COLO668 (cell line): ENCODE data around the gene FBP2.
A peak's percentile ranks its signal among the peaks of the same experiment; 100 is the strongest.

Experiments used
- DNase-seq: peaks from one replicate; lab custom pipeline; 2025; ENCODE audit not compliant: unreplicated experiment; lab: John Stamatoyannopoulos, UW

Gene FBP2

GRCh38 chr9:94593459-94594345, at the start of gene FBP2:
TSS of gene FBP2 (minus strand) at chr9:94593824. CDS start at chr9:94593726, 98 bp downstream.
- no peak for DNase-seq

GRCh38 chr9:94643176-94643575, 49.6 kb upstream of the FBP2 start:
- no peak for DNase-seq

GRCh38 chr9:94642501-94642900, 48.9 kb upstream of the FBP2 start:
- DNase-seq: no peak

- DNase-seq: no peak
Measured at GRCh38 chr9:94639999-94640376, 46.4 kb upstream of the FBP2 start.

GRCh38 chr9:94639061-94639998, 45.7 kb upstream of the FBP2 start, which contains the start of gene FBP1:
TSS of gene FBP1 (minus strand) at chr9:94639518. CDS start at chr9:94639310, 208 bp downstream.
- DNase-seq: peak; percentile 78

GRCh38 chr9:94638335-94639060, 44.9 kb upstream of the FBP2 start:
- DNase-seq: no peak

GRCh38 chr9:94632737-94633136, 39.1 kb upstream of the FBP2 start:
- DNase-seq: no peak

GRCh38 chr9:94631599-94631998, 38.0 kb upstream of the FBP2 start:
- no peak for DNase-seq

- no peak for DNase-seq
Measured at GRCh38 chr9:94630833-94631232, 37.2 kb upstream of the FBP2 start.

- no peak for DNase-seq
Measured at GRCh38 chr9:94630281-94630680, 36.7 kb upstream of the FBP2 start.

GRCh38 chr9:94627287-94627686, 33.7 kb upstream of the FBP2 start:
- DNase-seq: peak; percentile 10

- no peak for DNase-seq
Measured at GRCh38 chr9:94625835-94626234, 32.2 kb upstream of the FBP2 start.

- no peak for DNase-seq
Measured at GRCh38 chr9:94624629-94625028, 31.0 kb upstream of the FBP2 start.

- DNase-seq: peak; percentile 44
Measured at GRCh38 chr9:94623253-94623652, 29.6 kb upstream of the FBP2 start.

GRCh38 chr9:94622087-94622800, 28.6 kb upstream of the FBP2 start:
- no peak for DNase-seq

- DNase-seq: no peak
Measured at GRCh38 chr9:94619026-94619425, 25.4 kb upstream of the FBP2 start.

- DNase-seq: no peak
Measured at GRCh38 chr9:94613003-94613402, 19.4 kb upstream of the FBP2 start.

GRCh38 chr9:94612071-94612470, 18.4 kb upstream of the FBP2 start:
- no peak for DNase-seq

- DNase-seq: no peak
Measured at GRCh38 chr9:94611638-94612068, 18.0 kb upstream of the FBP2 start.

GRCh38 chr9:94610181-94610606, 16.6 kb upstream of the FBP2 start:
- no peak for DNase-seq

GRCh38 chr9:94607423-94607691, 13.7 kb upstream of the FBP2 start:
- no peak for DNase-seq
